Measurements from ENCODE around the gene AFF2. TPM values are rescaled to one million over a fixed set of nuclear protein-coding genes. Genes with fewer than 3 reads are reported as not detected.
A peak's percentile ranks its signal among the peaks of the same experiment; 100 is the strongest.
"Not testable (repeated sequence)": the region's sequence is repeated elsewhere in the genome, so short reads cannot be mapped to it uniquely, and the experiment has no call there.

AFF2 gene
- polyA plus RNA-seq, 6 donors from 2014 or later: 0.23 to 0.82 (median 0.32) TPM; not detected in 2

GRCh38 chrX:148878371-148878770 lies 378.0 kb downstream of the AFF2 start:
- H3K27ac Mint-ChIP-seq: no peak overlapping the region
- ATAC-seq (ENCODE audit: low read depth in 2 of 2): no peak
- H3K9me3 Mint-ChIP-seq: no peaks in the 10 kb centered on the region
- H3K27me3 Mint-ChIP-seq: no peaks in the 10 kb centered on the region
- no peaks in the 10 kb centered on the region for H3K4me1 Mint-ChIP-seq
- H3K4me3 Mint-ChIP-seq: no peak overlapping the region
- no peaks in the 10 kb centered on the region for H3K36me3 Mint-ChIP-seq
- DNase-seq: no peak

GRCh38 chrX:148885203-148885602 lies 384.8 kb downstream of the AFF2 start:
- H3K27ac Mint-ChIP-seq: no peak overlapping the region
- no peak overlapping the region for H3K4me3 Mint-ChIP-seq
- no peaks in the 10 kb centered on the region for H3K36me3 Mint-ChIP-seq
- no peaks in the 10 kb centered on the region for H3K27me3 Mint-ChIP-seq
- no peaks in the 10 kb centered on the region for H3K9me3 Mint-ChIP-seq
- no peaks in the 10 kb centered on the region for H3K4me1 Mint-ChIP-seq
- no peak for DNase-seq
- ATAC-seq (ENCODE audit: low read depth in 2 of 2): no peak

- no peaks in the 10 kb centered on the region for H3K4me1 Mint-ChIP-seq
- H3K4me3 Mint-ChIP-seq: no peak overlapping the region
- H3K27ac Mint-ChIP-seq: no peak overlapping the region
- DNase-seq: no peak
- H3K36me3 Mint-ChIP-seq: no peaks in the 10 kb centered on the region
- peaks cover 0 to 3% (median 0%) of the 10 kb centered on the region in 3 donors for H3K27me3 Mint-ChIP-seq
- H3K9me3 Mint-ChIP-seq: no peaks in the 10 kb centered on the region
- ATAC-seq (ENCODE audit: low read depth in 2 of 2): no peak
These were observed 393.0 kb downstream of the AFF2 start for GRCh38 chrX:148893395-148893794.

- H3K4me3 Mint-ChIP-seq: no peak overlapping the region
- DNase-seq (no peak), ATAC-seq (ENCODE audit: low read depth in 2 of 2) (no peak)
- H3K4me1 Mint-ChIP-seq: no peaks in the 10 kb centered on the region
- H3K36me3 Mint-ChIP-seq: no peaks in the 10 kb centered on the region
- H3K9me3 Mint-ChIP-seq: peaks cover 0 to 11% (median 5%) of the 10 kb centered on the region in 7 donors
- H3K27ac Mint-ChIP-seq: no peak overlapping the region
- no peaks in the 10 kb centered on the region for H3K27me3 Mint-ChIP-seq
These were observed 402.2 kb downstream of the AFF2 start for GRCh38 chrX:148902581-148902980.

- Mint-ChIP-seq H3K9me3 (peaks cover 0 to 11% (median 8%) of the 10 kb centered on the region in 7 donors), H3K27ac (no peak overlapping the region), H3K27me3 (no peaks in the 10 kb centered on the region), H3K36me3 (no peaks in the 10 kb centered on the region), H3K4me1 (no peaks in the 10 kb centered on the region), H3K4me3 (no peak overlapping the region)
- DNase-seq (no peak), ATAC-seq (ENCODE audit: low read depth in 2 of 2) (no peak)
These were observed 402.8 kb downstream of the AFF2 start for GRCh38 chrX:148903176-148903575.

- H3K27me3 Mint-ChIP-seq: no peaks in the 10 kb centered on the region
- H3K27ac Mint-ChIP-seq: no peak overlapping the region
- peaks cover 0 to 15% (median 8%) of the 10 kb centered on the region in 7 donors for H3K9me3 Mint-ChIP-seq
- no peaks in the 10 kb centered on the region for H3K4me1 Mint-ChIP-seq
- no peak for DNase-seq
- H3K36me3 Mint-ChIP-seq: no peaks in the 10 kb centered on the region
- no peak overlapping the region for H3K4me3 Mint-ChIP-seq
- no peak for ATAC-seq (ENCODE audit: low read depth in 2 of 2)
These were observed 404.1 kb downstream of the AFF2 start for GRCh38 chrX:148904421-148905111.

- H3K4me3 Mint-ChIP-seq: no peak overlapping the region
- no peak overlapping the region for H3K27ac Mint-ChIP-seq
- no peaks in the 10 kb centered on the region for H3K4me1 Mint-ChIP-seq
- ATAC-seq (ENCODE audit: low read depth in 2 of 2) (no peak), DNase-seq (no peak)
- H3K9me3 Mint-ChIP-seq: peaks cover 0 to 15% (median 8%) of the 10 kb centered on the region in 7 donors
- no peaks in the 10 kb centered on the region for H3K27me3 Mint-ChIP-seq
- H3K36me3 Mint-ChIP-seq: no peaks in the 10 kb centered on the region
These were observed 405.0 kb downstream of the AFF2 start for GRCh38 chrX:148905400-148905799.

GRCh38 chrX:148906628-148907027 lies 406.2 kb downstream of the AFF2 start:
- H3K36me3 Mint-ChIP-seq; H3K27ac Mint-ChIP-seq; ATAC-seq (ENCODE audit: low read depth in 2 of 2); H3K4me1 Mint-ChIP-seq; DNase-seq; H3K27me3 Mint-ChIP-seq: not testable (repeated sequence)
- Mint-ChIP-seq H3K9me3 (peaks cover 0 to 15% (median 8%) of the 10 kb centered on the region in 7 donors), H3K4me3 (peak overlapping the region in 1 of 8 donors; percentile 56)

GRCh38 chrX:148909758-148910157 lies 409.3 kb downstream of the AFF2 start:
- H3K27me3 Mint-ChIP-seq: no peaks in the 10 kb centered on the region
- no peak for DNase-seq
- H3K9me3 Mint-ChIP-seq: peaks cover 0 to 15% (median 9%) of the 10 kb centered on the region in 7 donors
- no peak overlapping the region for H3K27ac Mint-ChIP-seq
- H3K4me3 Mint-ChIP-seq: no peak overlapping the region
- H3K4me1 Mint-ChIP-seq: no peaks in the 10 kb centered on the region
- no peak for ATAC-seq (ENCODE audit: low read depth in 2 of 2)
- H3K36me3 Mint-ChIP-seq: no peaks in the 10 kb centered on the region

- Mint-ChIP-seq H3K4me3 (no peak overlapping the region), H3K4me1 (no peaks in the 10 kb centered on the region), H3K36me3 (no peaks in the 10 kb centered on the region), H3K9me3 (peaks cover 0 to 3% (median 0%) of the 10 kb centered on the region in 7 donors), H3K27ac (peak overlapping the region in 1 of 6 donors; percentile 1), H3K27me3 (no peaks in the 10 kb centered on the region)
- ATAC-seq (ENCODE audit: low read depth in 2 of 2): no peak
- no peak for DNase-seq
These were observed 413.6 kb downstream of the AFF2 start for GRCh38 chrX:148913971-148914370.

GRCh38 chrX:148914783-148915182 lies 414.4 kb downstream of the AFF2 start:
- Mint-ChIP-seq H3K27me3 (no peaks in the 10 kb centered on the region), H3K27ac (no peak overlapping the region), H3K4me1 (no peaks in the 10 kb centered on the region), H3K4me3 (no peak overlapping the region), H3K9me3 (peaks cover 0 to 3% (median 0%) of the 10 kb centered on the region in 7 donors), H3K36me3 (no peaks in the 10 kb centered on the region)
- ATAC-seq (ENCODE audit: low read depth in 2 of 2): no peak
- DNase-seq: no peak

- DNase-seq: no peak
- H3K4me1 Mint-ChIP-seq: no peaks in the 10 kb centered on the region
- no peak for ATAC-seq (ENCODE audit: low read depth in 2 of 2)
- H3K27me3 Mint-ChIP-seq: no peaks in the 10 kb centered on the region
- H3K4me3 Mint-ChIP-seq: no peak overlapping the region
- no peak overlapping the region for H3K27ac Mint-ChIP-seq
- peaks cover 0 to 3% (median 0%) of the 10 kb centered on the region in 7 donors for H3K9me3 Mint-ChIP-seq
- no peaks in the 10 kb centered on the region for H3K36me3 Mint-ChIP-seq
These were observed 415.1 kb downstream of the AFF2 start for GRCh38 chrX:148915474-148915873.

GRCh38 chrX:148917441-148917840 lies 417.0 kb downstream of the AFF2 start:
- ATAC-seq (ENCODE audit: low read depth in 2 of 2) (no peak), DNase-seq (no peak)
- H3K27ac Mint-ChIP-seq: no peak overlapping the region
- no peak overlapping the region for H3K4me3 Mint-ChIP-seq
- no peaks in the 10 kb centered on the region for H3K27me3 Mint-ChIP-seq
- peaks cover 0 to 3% (median 0%) of the 10 kb centered on the region in 7 donors for H3K9me3 Mint-ChIP-seq
- no peaks in the 10 kb centered on the region for H3K4me1 Mint-ChIP-seq
- H3K36me3 Mint-ChIP-seq: no peaks in the 10 kb centered on the region

GRCh38 chrX:148923631-148924030 lies 423.2 kb downstream of the AFF2 start:
- no peaks in the 10 kb centered on the region for H3K27me3 Mint-ChIP-seq
- no peaks in the 10 kb centered on the region for H3K4me1 Mint-ChIP-seq
- H3K36me3 Mint-ChIP-seq: no peaks in the 10 kb centered on the region
- no peak overlapping the region for H3K4me3 Mint-ChIP-seq
- DNase-seq (no peak), ATAC-seq (ENCODE audit: low read depth in 2 of 2) (no peak)
- no peaks in the 10 kb centered on the region for H3K9me3 Mint-ChIP-seq
- no peak overlapping the region for H3K27ac Mint-ChIP-seq

Measured in naive B cell (primary cell).